Endothelial cell of umbilical vein (primary cell): ENCODE measurements around the gene KIF25. TPM values are rescaled to one million over a fixed set of nuclear protein-coding genes. Genes with fewer than 3 reads are reported as not detected.

ENCODE experiments used
- BruUV-seq: library from RNA; stranded (reverse); fragments of 400-500 nt; replicated peaks from 2 replicates; lab custom pipeline; 2021; lab: Mats Ljungman, UMichigan
- CTCF ChIA-PET: fragments of 300-600, 350-600 bp; sonication (Branson Sonifier 250); formaldehyde crosslinking; loops from one replicate; lab custom pipeline; 2021; ENCODE audit warnings: antibody characterized with exemption, inconsistent platforms; lab: Charles Lee
- POLR2A ChIA-PET: fragments of 300-600, 350-600 bp; sonication (Branson Sonifier 250); formaldehyde crosslinking; loops from one replicate; lab custom pipeline; 2021; ENCODE audit warnings: antibody characterized with exemption, inconsistent platforms; lab: Charles Lee
- DNase-seq: peaks from one replicate; pipeline ENCODE4 v3.0.0-alpha.2; 2011; ENCODE audit warnings: low read depth, low spot score
- FAIRE-seq: peaks from 2 replicates; lab custom pipeline; 2011; peaks lifted over from hg19 to GRCh38; lab: Jason Lieb, UNC
- H2AFZ ChIP-seq: 2 replicates; pipeline ENCODE4 v1.6.0; 2012; ENCODE audit warnings: low read depth, low read length, control low read depth, inconsistent platforms
- H3K27ac ChIP-seq: 2 replicates; pipeline ENCODE4 v1.5.1; 2011; ENCODE audit warnings: low read depth, mild to moderate bottlenecking, control low read depth, low read length, moderate library complexity; ENCODE audit not compliant: insufficient read depth
- H3K27me3 ChIP-seq, 2 experiments: 2 replicates each; pipeline versions ENCODE4 v1.6.0 to v1.6.1; 2011; ENCODE audit warnings: low read length in 2 of 2, mixed read lengths in 1 of 2; ENCODE audit not compliant: control insufficient read depth in 2 of 2, insufficient read depth in 2 of 2
- H3K36me3 ChIP-seq, 2 experiments: 2 replicates in 1 of 2; 3 replicates in 1 of 2; pipeline ENCODE4 v1.5.1; 2011; ENCODE audit warnings: low read length in 2 of 2, mild to moderate bottlenecking in 1 of 2, moderate library complexity in 1 of 2; ENCODE audit not compliant: control insufficient read depth in 2 of 2, insufficient read depth in 2 of 2; ENCODE audit errors: extremely low read depth in 1 of 2
- H3K4me1 ChIP-seq: 3 replicates; pipeline ENCODE4 v1.5.1; 2011; ENCODE audit warnings: mild to moderate bottlenecking, low read length; ENCODE audit not compliant: control insufficient read depth, insufficient read depth; ENCODE audit errors: extremely low read depth
- H3K4me2 ChIP-seq: 2 replicates; pipeline ENCODE4 v1.6.1; 2011; ENCODE audit warnings: low read length, control low read depth, mixed read lengths; ENCODE audit not compliant: insufficient read depth
- H3K4me3 ChIP-seq, 3 experiments: fragments of 200-600 bp in 1 of 3; sonication (generic), shearing (Covaris generic) in 1 of 3; replicated peaks in 1 of 3; 2 replicates each; pipeline ENCODE4 v1.5.1; 2011 to 2016; ENCODE audit warnings: control low read depth in 3 of 3, low read length in 3 of 3, mild to moderate bottlenecking in 2 of 3, inconsistent platforms in 1 of 3, low read depth in 1 of 3, moderate library complexity in 1 of 3; ENCODE audit not compliant: insufficient read depth in 1 of 3
- H3K79me2 ChIP-seq: 2 replicates; pipeline ENCODE4 v1.6.0; 2012; ENCODE audit warnings: low read length, inconsistent platforms; ENCODE audit not compliant: control insufficient read depth, insufficient read depth
- H3K9ac ChIP-seq: replicated peaks from 2 replicates; pipeline ENCODE3; 2011; ENCODE audit warnings: low read length, control low read depth; ENCODE audit not compliant: insufficient read depth; ENCODE audit errors: extremely low read depth
- H3K9me1 ChIP-seq: replicated peaks from 3 replicates; pipeline ENCODE4 v1.6.0; 2011; ENCODE audit warnings: mild to moderate bottlenecking, low read length; ENCODE audit not compliant: control insufficient read depth, insufficient read depth; ENCODE audit errors: extremely low read depth
- H3K9me3 ChIP-seq: replicated peaks from 2 replicates; pipeline ENCODE4 v1.5.1; 2012; ENCODE audit warnings: low read length, inconsistent platforms; ENCODE audit not compliant: control insufficient read depth, insufficient read depth
- H4K20me1 ChIP-seq: replicated peaks from 2 replicates; pipeline ENCODE3; 2011; ENCODE audit warnings: mild to moderate bottlenecking, low read length; ENCODE audit not compliant: control insufficient read depth, insufficient read depth; ENCODE audit errors: extremely low read depth
- EZH2 ChIP-seq: IDR thresholded peaks from 2 replicates; pipeline ENCODE4 v1.6.1; 2012; ENCODE audit warnings: borderline replicate concordance, low read depth, mild to moderate bottlenecking, moderate library complexity, low read length, inconsistent platforms; ENCODE audit not compliant: severe bottlenecking
- FOS ChIP-seq: IDR thresholded peaks from 2 replicates; pipeline ENCODE4 v1.6.1; 2011; ENCODE audit warnings: mild to moderate bottlenecking, low read length, moderate library complexity, borderline replicate concordance; ENCODE audit not compliant: insufficient read depth
- GATA2 ChIP-seq: IDR thresholded peaks from 2 replicates; pipeline ENCODE4 v1.7.0; 2011; ENCODE audit warnings: low read depth, mild to moderate bottlenecking, moderate library complexity, mixed read lengths, low read length; ENCODE audit not compliant: insufficient read length, insufficient read depth
- MYC ChIP-seq: IDR thresholded peaks from one replicate; pipeline ENCODE4 v1.6.1; 2011; ENCODE audit warnings: mild to moderate bottlenecking, low read depth, low read length
- POLR2A ChIP-seq: IDR thresholded peaks from 2 replicates; pipeline ENCODE4 v1.6.1; 2012; ENCODE audit warnings: low read depth, mild to moderate bottlenecking, control low read depth, low read length
- POLR2AphosphoS5 ChIP-seq: IDR thresholded peaks from 2 replicates; pipeline ENCODE4 v1.6.1; 2012; ENCODE audit warnings: low read depth, mild to moderate bottlenecking, control low read depth, low read length, moderate library complexity; ENCODE audit not compliant: insufficient read depth
- dilution Hi-C: fragments of 300-500 bp; cut with MboI; formaldehyde crosslinking; loops from one replicate; pipeline ENCODE4 v1.15.0; 2019; ENCODE audit warnings: low sequenced_read_pairs; ENCODE audit not compliant: extremely low pct_ligation_motif_present
- intact Hi-C: fragments of 100-400 bp; cut with micrococcal nuclease; formaldehyde crosslinking; loops from one replicate; pipeline ENCODE4 v1.10.0; 2022
- polyA plus RNA-seq, 4 experiments: library from polyadenylated mRNA; depleted of rRNA in 3 of 4; stranded (reverse) in 3 of 4; unstranded in 1 of 4; fragments of >200 nt; gene quantifications; 2 replicates each; pipeline versions ENCODE4 v1.2.1 to v1.2.3, GENCODE V29; 2011 to 2012; ENCODE audit warnings: missing spikeins in 1 of 4
- total RNA-seq: library from RNA; stranded (reverse); gene quantifications from 2 replicates; pipeline ENCODE4 v1.2.3, GENCODE V29; 2021
- TF ChIP-seq, protein P1 (sequence below), 2 donors: IDR thresholded peaks; 1 replicate in 1 of 2; 2 replicates in 1 of 2; pipeline ENCODE4 v1.5.1; 2011; ENCODE audit warnings: low read length in 2 of 2, mild to moderate bottlenecking in 2 of 2, moderate library complexity in 2 of 2, control low read depth in 1 of 2, inconsistent platforms in 1 of 2, low read depth in 1 of 2; ENCODE audit not compliant: insufficient read depth in 1 of 2; ENCODE audit errors: extremely low read depth in 1 of 2
- TF ChIP-seq, protein P2 (sequence below): IDR thresholded peaks from 2 replicates; pipeline ENCODE4 v1.6.1; 2011; ENCODE audit not compliant: insufficient read depth, insufficient read length

KIF25 gene
- total and polyA plus RNA-seq, 2 donors (not counting 3 experiments of a cell fraction or from before 2014, with no cell fraction given), result not detected

DNA sequence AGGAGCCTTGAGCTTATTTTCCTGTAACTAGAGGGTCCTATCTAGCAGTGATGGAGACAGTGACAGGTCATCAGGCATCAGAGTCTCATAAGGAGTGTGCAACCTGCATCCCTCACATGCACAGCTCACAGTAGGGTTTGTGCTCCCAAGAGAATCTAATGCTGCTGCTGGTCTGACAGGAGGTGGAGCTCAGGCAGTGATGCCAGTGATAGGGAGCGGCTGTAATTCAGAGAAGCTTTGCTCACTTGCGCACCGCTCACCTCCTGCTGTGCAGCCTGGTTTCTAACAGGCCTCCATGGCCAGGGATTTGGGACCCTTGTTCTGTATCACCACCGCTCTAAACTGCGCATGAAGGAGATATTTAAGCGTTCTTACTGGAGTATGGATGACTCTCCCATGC, 5.3 kb downstream of the KIF25 start:
- dilution Hi-C loops, result no loop called here
- no peak for FAIRE-seq
- Histone ChIP-seq H3K4me3 (no peak overlapping the region), H3K79me2 (no peaks in the 10 kb centered on the region), H3K9me1 (no peaks in the 10 kb centered on the region), H3K4me1 (peaks cover 22% of the 10 kb centered on the region), H3K9ac (no peak overlapping the region), H2AFZ (no peak overlapping the region), H3K9me3 (no peaks in the 10 kb centered on the region), H4K20me1 (no peaks in the 10 kb centered on the region), H3K4me2 (no peak overlapping the region), H3K27me3 (no peaks in the 10 kb centered on the region), H3K27ac (no peak overlapping the region), H3K36me3 (no peaks in the 10 kb centered on the region)
- ChIA-PET CTCF (interaction anchor here (1.1 to 1.3 kb wide), 3 partner anchors 10 to 51 kb away, joined by 3 to 6 read pairs (median 4); no protein-coding TSS in a partner anchor), POLR2A (no interaction called here)
- no peak for DNase-seq
- TF ChIP-seq, protein P1, sequence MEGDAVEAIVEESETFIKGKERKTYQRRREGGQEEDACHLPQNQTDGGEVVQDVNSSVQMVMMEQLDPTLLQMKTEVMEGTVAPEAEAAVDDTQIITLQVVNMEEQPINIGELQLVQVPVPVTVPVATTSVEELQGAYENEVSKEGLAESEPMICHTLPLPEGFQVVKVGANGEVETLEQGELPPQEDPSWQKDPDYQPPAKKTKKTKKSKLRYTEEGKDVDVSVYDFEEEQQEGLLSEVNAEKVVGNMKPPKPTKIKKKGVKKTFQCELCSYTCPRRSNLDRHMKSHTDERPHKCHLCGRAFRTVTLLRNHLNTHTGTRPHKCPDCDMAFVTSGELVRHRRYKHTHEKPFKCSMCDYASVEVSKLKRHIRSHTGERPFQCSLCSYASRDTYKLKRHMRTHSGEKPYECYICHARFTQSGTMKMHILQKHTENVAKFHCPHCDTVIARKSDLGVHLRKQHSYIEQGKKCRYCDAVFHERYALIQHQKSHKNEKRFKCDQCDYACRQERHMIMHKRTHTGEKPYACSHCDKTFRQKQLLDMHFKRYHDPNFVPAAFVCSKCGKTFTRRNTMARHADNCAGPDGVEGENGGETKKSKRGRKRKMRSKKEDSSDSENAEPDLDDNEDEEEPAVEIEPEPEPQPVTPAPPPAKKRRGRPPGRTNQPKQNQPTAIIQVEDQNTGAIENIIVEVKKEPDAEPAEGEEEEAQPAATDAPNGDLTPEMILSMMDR (IDR thresholded peaks at IDR 0.05; ENCODE audit: extremely low read depth in 1 of 2, insufficient read depth in 1 of 2, low read depth in 1 of 2, low read length in 2 of 2), result no peak
- TF ChIP-seq POLR2A (no peak), FOS (no peak), POLR2AphosphoS5 (no peak), MYC (no peak), GATA2 (no peak), EZH2 (no peak)
- TF ChIP-seq, protein P2, sequence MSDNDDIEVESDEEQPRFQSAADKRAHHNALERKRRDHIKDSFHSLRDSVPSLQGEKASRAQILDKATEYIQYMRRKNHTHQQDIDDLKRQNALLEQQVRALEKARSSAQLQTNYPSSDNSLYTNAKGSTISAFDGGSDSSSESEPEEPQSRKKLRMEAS, result no peak
- intact Hi-C loops, result loop anchor here (1.0 kb wide), 1 partner anchor 10 kb away; no protein-coding TSS in a partner anchor
- BruUV-seq, result no TSS peak
